Stimulated activated CD4-positive, alpha-beta T cell treated with anti-CD3 and anti-CD28 coated beads, Interleukin-2, amount 100 ng/mL, for 48 hours (primary cell): ENCODE data around the gene GMDS.
"Not testable (repeated sequence)": the region's sequence is repeated elsewhere in the genome, so short reads cannot be mapped to it uniquely, and the experiment has no call there.

Source experiments
- DNase-seq, 2 donors: peaks; one replicate each; pipeline ENCODE4 v3.0.0-alpha.2; 2020

GMDS gene

DNA sequence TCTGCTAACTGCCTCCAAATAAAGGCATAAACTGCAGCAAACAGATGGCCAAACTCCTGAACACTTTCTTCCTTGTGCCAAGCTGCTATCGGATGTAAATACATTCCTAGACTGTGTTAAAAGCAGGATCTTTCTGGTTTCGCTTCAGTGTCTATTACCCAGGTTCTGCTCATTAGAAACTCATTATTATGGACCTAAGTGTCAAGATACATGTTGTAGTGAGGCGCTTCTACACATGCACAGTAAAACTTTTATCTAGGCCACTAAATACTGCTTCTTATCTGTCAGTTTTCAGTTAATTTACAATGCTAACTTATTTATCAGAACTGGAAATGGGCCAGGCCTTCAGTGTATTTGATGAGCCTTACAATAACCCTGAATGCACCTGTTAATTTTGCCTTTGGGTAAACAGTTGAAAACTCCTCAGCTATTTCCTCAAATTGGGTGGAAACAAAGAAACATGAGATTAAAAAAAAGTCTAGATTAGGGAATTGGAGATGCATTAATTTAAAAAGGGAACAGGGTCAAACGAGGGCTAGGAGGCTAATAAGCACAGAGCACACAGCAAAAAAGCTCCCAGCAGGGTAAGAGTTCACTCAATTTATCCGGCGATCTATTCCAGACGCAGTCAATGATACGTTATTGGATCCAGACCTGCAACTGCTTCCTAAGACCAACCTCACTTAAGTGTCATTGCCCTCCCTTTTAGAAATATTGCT is 395.1 kb downstream of the GMDS start:
- DNase-seq: no peak

DNA sequence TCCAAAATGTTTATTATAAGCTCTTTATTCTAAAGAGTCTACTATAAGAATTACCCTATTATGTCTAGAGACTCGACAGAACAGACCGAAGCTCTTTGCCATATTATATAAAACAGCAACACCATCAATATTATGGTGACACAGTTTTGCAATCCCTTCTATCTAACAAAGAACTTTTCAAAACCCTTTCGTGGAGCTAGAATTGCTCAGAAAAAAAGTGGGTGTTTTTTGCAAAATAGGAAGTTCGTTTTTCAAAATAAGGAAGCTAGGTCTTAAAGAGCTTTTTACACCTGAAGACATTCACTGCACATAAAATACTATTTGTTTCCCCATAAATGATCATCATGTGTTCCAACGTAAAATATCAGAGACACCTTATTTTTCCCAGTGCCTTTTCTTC is 395.7 kb downstream of the GMDS start:
- DNase-seq: no peak

DNA sequence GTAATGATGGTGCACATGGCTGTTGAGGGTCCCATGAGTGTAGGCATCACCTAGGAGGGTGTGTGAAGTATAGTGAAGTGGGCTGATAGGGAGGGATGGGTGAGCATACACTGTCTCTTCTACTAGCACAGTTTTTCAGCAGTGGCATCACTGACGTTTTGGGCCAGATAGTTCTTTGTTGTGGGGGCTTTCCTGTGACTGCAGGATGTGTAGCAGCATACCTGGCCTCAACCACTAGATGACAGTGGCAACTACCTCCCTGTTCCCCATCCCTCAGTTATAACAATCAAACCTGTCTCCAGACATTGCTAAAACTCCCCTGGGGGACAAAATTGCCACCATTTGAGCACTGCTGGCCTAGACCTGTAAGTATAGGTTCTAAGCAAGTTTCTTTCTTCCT is 396.7 kb downstream of the GMDS start:
- DNase-seq: no peak

DNA sequence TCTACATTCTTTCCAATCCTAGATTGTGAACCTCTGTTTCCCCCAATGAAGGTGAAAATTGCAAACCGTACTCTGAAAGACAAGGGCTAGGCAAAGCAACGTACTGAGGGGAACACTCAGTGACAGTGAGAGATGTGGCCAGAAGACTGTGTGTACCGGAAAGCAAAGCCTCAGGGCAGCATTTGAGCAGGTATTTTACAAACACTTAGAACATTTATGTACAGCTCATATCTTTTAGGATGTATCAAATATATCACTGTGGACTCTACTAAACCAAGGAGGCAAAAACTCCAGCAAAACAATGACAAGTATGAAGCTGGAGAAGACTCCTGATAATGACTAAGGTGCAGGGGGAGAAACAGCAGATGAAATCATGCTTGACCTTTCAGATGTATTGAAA is 398.8 kb downstream of the GMDS start:
- DNase-seq: no peak

DNA sequence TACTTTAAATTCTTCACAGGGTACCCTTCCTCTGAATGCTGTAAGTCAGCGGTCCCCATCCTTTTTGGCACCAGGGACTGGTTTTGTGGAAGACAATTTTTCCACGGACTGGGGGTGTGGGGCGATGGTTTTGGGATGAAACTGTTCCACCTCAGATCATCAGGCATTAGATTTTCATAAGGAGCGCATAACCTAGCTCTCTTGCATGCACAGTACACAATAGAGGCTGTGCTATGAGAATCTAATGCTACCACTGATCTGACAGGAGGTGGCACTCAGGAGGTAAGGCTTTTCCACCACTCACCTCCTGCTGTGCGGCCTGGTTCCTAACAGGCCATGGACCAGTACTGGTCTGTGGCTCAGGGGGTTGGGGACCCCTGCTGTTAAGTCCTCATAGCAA is 399.9 kb downstream of the GMDS start:
- not testable (repeated sequence) for DNase-seq

DNA sequence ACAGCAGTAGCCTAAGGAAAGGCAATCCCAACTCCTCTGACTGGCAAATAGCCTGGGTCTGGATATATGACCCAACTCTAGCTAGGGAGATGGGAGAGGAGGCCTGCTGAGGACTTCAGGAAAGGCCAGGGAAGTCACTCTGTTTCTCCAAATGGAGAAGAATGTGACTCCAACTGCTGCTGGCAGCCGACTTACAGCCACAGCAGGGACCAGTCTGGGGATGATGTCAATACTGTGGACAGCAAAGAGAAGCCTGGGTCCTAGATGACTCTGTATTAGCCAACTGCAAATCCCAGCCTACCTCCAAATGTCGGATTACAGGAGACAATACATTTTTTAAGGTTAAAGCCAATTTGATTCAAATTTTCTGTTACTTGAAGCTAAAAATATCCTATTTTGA is 403.1 kb downstream of the GMDS start:
- no peak for DNase-seq

DNA sequence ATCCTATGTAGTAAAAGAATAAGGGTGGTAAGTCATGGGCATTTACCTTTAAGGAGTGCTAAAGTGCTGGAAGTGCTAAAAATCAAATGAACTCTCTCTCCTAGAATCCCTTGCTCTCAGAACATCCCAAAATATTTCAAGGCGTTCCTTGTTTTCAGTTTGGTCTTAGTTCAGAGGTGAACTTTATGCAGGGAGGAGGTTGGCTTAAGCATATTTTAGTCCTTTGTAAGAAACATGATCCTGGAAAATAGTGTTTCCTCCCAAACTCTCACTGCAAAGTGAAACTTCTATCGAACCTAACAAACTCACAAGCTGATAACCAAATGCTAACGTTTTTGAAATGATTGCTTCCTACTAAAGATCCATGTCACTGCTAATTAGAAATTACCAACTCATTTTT is 404.3 kb downstream of the GMDS start:
- DNase-seq: no peak

DNA sequence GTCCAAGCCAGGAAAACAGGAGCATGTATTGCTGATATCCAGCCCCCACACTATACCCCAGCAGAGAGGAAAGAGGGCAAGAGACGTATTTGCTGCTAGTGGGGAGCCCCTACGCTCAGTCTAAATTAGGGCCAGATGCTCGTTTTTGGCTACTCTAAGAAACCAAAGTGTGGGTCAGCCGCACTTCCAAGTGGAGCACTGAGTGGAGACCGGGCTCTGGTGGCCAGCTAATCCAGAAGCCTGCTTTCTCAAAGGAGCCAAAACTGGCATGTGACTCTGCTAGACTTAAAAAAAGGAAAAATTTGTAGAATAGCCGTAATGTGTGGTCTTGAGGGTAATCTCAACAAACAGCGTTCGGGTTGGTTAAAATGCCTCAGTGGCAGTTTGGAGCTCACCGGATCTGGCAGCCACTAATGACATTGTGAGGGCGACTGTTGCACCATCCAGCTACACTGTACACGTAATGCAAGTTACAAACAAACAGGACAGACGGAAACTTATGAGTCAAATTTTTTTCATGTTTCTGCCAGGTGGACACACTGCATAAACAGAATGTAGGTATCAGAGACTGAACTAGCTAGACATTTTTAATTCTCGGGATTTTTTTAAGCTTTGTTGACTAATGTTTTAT is 404.8 kb downstream of the GMDS start:
- no peak for DNase-seq

DNA sequence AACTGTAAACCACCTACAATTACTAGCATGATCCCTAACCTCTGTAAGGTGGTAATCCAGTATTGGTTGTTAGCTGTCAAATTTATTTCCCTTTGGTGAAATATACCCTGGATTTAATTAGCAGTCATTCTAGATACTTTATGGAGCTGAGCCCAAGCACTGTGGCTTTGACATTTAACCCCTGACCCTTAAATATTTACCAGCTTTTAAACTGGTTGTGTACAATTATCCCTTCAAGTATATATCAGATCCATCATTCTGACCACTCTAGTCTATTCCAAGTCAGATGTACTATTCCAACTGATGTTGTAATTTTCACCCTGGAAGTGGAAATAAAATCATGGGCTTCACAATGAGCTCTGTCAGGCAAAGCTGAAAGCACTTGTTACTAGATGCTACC is 406.0 kb downstream of the GMDS start:
- DNase-seq: no peak

DNA sequence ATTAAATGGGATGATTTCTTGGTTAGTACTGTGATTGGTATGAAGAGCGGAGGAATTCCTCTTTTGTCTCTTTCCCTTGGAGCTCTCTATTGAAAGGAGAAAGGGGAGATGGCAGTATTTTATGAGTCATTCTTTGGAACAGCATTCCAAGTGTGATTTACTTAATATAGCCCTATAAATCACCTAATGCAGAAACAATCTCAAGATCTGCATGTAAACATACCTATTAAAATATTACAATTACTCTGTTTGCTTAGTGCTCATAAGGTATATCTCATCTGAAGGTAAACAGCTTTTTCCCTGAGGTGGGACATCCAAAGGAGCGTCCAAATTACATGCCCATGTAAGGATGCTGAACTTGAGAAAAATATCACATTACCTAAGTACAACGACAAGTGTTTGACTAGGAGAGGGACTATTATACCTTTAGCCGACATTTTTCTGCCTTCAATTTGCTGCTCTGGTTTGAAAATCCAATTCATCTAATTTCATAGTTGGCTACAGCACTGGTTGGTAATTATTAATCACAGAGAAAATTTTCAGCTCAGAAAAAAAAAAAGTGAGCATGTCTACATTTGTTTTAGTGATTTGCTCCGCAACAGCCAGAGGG is 406.7 kb downstream of the GMDS start:
- DNase-seq: no peak

DNA sequence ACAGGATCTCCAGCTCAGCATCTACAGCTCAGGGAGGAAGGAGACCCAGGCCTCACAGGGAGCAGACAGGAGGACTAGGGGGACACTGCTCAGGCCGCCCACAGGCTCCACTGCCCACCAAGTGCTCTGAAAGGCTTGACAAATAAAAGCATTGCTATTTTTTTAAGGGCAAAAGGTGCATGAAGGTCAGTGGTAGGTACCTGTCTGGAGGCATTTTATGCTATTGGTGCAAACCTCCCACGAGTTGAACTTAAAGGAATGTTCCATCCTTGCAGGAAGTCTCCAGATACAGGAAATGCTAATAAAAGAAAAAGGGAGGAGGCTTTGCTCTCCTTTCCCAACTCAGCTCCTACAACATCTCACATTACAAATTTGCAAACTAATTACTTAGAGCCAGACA is 407.6 kb downstream of the GMDS start:
- DNase-seq: no peak

DNA sequence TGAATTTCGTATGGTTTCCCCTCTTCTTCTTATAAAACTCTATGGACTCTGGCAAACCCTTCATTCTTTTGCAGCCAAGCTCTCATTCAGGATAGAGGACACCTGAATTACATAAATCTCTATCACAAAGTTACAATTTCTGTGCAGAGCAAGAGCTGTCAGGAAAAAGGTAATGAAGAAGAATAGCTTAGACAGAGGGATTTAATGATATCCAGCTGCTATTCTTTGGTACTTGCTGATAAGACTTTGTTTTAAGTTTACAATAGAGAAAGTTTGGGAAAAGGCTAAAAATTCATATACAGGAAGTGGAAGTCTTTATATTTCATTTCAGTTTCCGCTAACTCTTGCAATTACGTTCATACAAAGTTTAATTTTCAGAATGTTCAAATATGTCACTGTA is 408.7 kb downstream of the GMDS start:
- DNase-seq: no peak

DNA sequence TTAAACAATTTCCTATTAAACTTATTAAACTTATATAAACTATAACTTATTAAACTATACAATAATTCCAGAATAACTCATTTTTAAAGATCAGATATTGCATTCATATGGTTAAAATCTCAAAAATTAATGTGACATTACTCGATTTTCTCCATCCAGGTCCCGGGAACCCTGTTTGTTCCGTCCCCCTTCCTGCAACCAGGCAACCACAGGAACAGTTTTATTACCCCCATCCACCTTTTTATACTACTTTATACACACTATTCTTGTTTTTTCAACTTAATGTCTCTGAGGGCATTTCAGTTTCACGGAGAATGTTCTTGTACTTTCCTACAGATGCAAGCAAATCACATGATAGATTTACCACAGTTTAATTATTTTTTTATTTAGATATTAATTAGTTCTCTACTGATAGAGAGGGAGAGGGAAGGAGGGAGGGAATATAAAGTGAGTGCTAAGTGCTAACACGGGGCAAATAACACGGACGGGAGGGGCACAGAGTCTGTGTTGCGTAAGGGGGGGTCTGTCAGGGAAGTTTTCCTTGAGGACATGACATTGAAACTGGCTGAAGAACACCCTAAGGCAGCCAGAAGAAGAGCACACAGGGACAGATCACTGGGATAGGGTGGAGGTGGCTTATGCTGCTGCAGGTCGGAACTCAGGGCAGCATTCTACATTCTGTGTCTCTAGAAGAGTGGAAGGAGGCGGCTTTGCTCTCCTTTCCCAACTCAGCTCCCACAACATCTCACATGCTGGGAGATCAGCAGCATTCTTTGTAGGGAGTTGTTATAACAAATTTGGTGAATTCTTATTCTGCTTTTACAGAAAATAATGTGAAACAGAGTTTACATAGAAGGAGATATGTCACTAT is 410.5 kb downstream of the GMDS start:
- no peak for DNase-seq

DNA sequence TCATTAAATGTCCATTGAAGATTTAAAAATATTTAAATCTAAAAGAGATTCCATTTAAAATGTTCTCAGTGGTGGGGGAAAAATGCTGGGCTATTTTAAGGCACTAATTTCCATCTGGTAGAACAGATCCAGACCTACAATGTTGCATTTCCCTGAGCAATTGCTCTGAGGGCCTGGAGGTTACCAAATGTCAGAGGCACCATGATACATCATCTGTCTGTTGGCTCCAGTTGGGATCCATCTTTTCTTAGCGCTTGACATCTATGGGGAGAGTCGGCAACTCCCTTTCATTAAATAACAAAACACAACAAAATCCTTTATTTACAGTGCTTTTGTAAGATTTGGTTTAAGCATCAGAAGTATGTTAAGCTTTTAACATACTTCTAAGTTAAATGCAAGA is 411.2 kb downstream of the GMDS start:
- DNase-seq: no peak

DNA sequence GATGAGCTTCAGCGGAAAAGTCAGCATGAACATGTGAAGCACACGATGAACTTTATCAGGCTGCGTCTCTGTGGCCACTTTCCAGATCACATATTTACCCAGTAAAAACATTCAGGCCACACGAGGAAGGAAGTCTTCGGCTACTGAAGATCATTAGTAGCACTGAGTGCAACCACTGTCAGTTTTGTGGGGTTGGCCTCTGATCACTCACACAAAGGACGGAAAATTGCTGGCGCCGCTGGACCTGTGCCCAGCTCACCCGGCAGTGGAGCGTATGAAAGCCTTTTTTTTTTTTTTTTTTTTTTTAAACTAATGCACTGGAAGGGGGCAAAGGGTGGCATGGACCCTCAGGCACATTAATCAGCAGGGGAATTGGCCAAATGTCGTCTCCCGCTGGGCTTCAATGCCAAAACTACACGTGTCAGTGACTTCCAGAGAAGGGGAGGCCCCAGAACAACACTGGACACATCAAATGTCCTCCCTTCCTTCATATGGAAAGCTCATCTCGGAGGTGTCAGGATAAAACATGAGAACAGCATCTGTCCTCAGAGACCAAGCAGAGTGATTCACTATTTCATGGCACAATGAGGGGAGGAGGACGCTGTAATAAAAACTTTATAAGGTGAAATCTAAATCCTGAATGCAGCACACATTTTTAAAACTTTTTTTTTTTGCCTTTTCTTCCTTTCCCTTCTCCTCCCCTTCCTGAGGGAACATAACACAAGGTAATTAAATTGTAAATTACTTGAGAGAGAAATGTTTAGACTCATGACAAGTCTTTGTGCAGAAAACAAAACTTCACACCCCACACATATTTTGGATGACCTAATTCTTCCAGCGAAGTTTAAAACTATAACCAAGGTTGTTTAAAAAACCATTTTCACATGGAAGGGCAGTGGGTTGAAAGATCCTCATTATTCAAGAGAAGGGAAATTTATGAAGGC is 412.3 kb downstream of the GMDS start:
- no peak for DNase-seq

DNA sequence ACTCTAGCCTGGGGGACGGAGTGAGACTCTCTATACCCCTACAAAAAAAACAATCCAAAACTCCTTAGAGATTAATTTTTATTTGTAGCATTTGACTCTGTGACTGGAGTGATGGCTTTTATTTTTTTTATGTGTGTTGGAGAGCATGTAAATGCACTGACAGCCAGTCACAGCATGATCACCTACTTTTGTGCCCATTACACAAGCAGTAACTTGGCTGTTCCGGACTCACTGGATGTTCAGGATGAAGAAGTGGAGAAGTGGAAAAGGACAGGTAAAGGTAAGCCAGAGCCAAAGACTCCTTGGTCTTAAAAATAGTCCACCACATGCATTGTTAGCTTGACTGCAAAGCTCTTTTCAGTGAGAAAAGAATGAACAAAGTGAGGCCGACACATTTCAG is 413.0 kb downstream of the GMDS start:
- DNase-seq: no peak

DNA sequence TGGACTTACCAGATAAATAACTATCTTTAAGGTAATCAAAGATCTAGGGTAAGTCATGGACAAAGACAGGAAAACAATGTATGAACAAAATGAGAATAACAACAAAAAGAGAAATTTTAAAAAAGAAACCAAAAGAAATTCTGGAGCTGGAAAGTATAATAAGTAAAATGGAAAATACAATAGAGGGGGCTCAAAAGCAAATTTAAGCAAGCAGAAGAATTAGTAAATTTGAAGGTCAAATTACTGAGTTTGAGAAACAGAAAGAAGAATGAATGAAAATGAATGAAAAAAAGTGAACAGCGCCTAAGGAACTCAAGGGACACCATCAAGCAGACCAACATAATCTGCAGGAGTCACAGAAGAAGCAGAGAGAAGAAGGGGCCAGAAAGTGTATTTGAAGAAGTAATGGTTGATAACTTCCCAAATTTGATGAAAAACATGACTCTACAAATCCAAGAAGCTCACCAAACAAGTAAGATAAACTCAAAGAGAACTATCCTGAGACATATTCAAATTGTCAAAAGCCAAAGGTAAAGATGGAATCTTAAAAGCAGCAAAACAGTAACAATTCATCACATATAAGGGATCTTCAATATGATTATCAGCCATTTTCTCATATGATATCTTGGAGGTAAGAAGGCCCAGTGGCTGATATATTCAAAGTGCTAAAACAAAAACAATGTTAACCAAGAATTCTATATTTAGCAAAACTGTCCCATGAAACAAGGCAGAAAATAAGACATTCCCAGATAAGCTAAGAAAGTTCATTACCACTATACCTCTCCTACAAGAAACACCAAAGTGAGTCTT is 417.2 kb downstream of the GMDS start:
- no peak for DNase-seq

DNA sequence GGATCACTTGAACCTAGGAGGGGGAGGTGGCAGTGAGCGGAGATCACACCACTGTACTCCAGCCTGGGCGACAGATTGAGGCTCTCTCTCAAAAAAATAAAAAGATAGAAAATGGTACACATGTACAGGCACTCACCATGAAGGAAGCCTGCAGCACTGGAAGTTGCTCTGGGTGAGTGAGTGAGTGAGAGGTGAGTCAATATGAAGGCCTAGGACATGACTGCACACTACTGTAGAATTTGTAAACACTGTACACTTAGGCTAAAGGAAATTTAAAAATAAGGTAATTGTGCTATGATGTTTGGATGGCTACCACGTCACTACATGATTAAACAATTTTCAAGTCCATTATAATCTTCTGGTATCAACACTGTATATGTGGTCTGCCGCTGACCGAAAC is 419.5 kb downstream of the GMDS start:
- DNase-seq: no peak

DNA sequence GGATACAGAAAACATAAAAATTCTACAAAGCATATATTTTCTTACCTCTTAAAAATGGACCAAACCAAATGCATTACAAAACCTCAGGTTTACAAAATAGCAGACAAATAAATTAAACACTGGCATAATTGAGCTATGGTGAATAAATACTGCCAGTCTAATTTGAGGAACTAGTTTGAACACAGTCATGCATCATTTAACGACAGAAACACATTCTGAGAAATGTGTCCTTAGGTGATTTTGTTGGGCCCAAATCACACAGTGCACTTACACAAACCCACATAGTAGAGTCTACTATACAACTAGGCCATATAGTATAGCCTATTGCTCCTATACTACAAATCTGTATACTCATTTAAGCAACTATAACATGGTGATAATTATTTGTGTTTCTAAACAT is 420.1 kb downstream of the GMDS start:
- DNase-seq: no peak

DNA sequence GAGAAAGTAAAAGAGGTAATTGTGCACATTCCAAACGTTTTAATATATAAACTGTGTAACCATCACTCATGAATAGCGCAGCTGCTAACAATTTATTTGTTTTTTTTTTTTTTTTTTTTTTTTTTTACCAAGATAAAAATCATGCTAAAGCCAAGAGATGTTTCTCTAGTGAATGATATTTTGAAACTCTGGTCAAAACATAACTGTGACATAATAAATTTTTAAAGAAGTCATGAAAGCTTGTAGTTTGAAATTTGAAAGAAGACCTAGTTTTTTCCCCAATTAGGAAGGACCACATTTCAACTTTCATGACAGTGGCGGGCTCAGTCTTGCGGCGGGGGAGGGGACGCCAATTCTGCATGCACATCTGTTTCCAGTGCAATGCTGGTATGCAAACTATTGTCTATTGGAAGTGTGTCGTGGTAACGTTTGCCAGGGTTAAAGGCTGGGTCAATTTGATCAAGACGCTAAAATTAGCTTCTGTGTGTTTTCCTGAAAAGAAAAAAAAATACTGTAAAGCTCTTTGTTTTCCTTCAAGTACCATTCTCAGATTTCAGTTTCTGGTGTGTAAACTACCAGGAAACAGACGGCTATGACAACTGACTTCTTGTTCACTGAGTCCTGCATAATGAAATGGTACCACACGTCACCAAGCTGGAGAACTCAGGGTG is 423.8 kb downstream of the GMDS start:
- DNase-seq: no peak

DNA sequence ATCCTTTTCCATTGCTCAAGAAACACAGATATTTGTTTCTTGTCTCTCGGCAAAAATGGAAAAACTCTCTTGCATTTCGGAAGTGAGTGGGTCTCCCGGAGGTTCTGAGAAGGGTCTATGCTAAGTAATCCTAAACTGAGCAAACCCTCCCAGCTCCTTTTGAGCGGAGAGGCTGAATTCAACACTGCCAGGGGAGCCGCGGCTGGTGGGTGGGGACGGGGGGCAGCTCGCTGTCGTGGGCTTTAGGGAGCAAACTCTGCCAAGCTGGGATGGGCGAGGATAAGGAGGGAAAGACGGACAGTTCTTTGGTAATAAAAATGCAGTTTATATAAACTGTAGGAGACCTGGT is 424.3 kb downstream of the GMDS start:
- no peak for DNase-seq
